GM04503 (cell line): Measurements from ENCODE around the gene SNAP23.
A peak's percentile ranks its signal among the peaks of the same experiment; 100 is the strongest.
"Not testable (repeated sequence)": the region's sequence is repeated elsewhere in the genome, so short reads cannot be mapped to it uniquely, and the experiment has no call there.

ENCODE experiments used
- DNase-seq: peaks from one replicate; pipeline ENCODE4 v3.0.0-alpha.2; 2012; ENCODE audit warnings: low read depth

The SNAP23 gene

GRCh38 chr15:42498212-42499068 lies 3.0 kb downstream of the SNAP23 start:
- DNase-seq: no peak

- no peak for DNase-seq
Measured at GRCh38 chr15:42499858-42500609, 4.6 kb downstream of the SNAP23 start.

GRCh38 chr15:42502477-42502876 lies 7.0 kb downstream of the SNAP23 start:
- no peak for DNase-seq

GRCh38 chr15:42503825-42504224 lies 8.4 kb downstream of the SNAP23 start:
- DNase-seq: no peak

- DNase-seq: no peak
Measured at GRCh38 chr15:42504631-42505030, 9.2 kb downstream of the SNAP23 start.

GRCh38 chr15:42507514-42507913 lies 12.1 kb downstream of the SNAP23 start:
- DNase-seq: no peak

- no peak for DNase-seq
Measured at GRCh38 chr15:42508263-42508690, 12.8 kb downstream of the SNAP23 start.

- DNase-seq: no peak
Measured at GRCh38 chr15:42510258-42511006, 15.0 kb downstream of the SNAP23 start.

GRCh38 chr15:42511007-42511391 lies 15.6 kb downstream of the SNAP23 start:
- peak; percentile 60 for DNase-seq

- no peak for DNase-seq
Measured at GRCh38 chr15:42523331-42523730, 27.9 kb downstream of the SNAP23 start.

- DNase-seq: no peak
Measured at GRCh38 chr15:42528970-42529369, 33.5 kb downstream of the SNAP23 start.

GRCh38 chr15:42533246-42533645 lies 37.8 kb downstream of the SNAP23 start:
- DNase-seq: no peak

GRCh38 chr15:42544853-42545629 lies 49.6 kb downstream of the SNAP23 start:
- DNase-seq: no peak

- DNase-seq: no peak
Measured at GRCh38 chr15:42547918-42548248, 52.4 kb downstream of the SNAP23 start.

- DNase-seq: peak; percentile 28
Measured at GRCh38 chr15:42548249-42549031, 53.0 kb downstream of the SNAP23 start, which contains the start of the genes HAUS2 and LRRC57. Gene HAUS2 (plus strand): TSS chr15:42548838. CDS start chr15:42548873, 35 bp downstream. Gene LRRC57 (minus strand): TSS chr15:42548793. CDS start chr15:42548434, 359 bp downstream.

GRCh38 chr15:42549032-42549491 lies 53.6 kb downstream of the SNAP23 start:
- peak; percentile 8 for DNase-seq

- DNase-seq: no peak
Measured at GRCh38 chr15:42549741-42550392, 54.4 kb downstream of the SNAP23 start.

- DNase-seq: no peak
Measured at GRCh38 chr15:42553554-42553953, 58.1 kb downstream of the SNAP23 start.

- DNase-seq: not testable (repeated sequence)
Measured at GRCh38 chr15:42556550-42557207, 61.2 kb downstream of the SNAP23 start.

GRCh38 chr15:42558739-42559138 lies 63.3 kb downstream of the SNAP23 start:
- no peak for DNase-seq
